ENCODE data around the gene CACFD1.

Gene CACFD1

DNA sequence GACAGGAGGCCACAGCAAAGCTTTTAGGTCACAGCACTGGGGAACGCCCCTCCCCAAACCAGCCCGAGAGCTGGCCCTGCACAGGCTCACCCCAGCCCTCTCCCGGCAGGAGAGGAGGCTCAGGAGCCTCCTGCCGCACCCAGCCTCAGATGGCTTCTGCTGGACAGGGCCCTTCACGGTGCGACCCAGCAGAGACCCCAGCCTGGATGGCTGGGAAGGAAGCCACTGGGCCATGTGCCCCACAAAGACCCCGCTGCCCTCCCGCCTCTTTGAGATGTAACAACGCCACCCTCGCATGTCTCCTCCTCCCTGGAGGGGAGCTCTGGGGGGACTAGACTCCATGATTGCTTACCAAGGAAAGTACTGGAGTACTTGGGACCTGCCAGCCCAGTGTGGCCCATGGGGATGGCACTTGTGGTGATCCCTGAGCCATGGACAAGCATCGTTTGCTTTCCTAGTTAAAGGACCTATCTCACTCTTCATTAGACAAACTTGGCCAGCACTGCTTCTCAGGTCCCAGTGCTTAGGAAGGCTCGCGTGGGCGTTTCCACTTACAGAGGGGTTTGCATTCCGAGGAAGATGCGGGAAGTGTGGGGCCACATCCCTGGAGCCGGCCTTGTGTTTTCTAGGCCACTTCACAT lies 56.0 kb downstream of the CACFD1 start:
- DNase-seq (ENCODE audit: low spot score) (no peak), FAIRE-seq (no peak)

DNA sequence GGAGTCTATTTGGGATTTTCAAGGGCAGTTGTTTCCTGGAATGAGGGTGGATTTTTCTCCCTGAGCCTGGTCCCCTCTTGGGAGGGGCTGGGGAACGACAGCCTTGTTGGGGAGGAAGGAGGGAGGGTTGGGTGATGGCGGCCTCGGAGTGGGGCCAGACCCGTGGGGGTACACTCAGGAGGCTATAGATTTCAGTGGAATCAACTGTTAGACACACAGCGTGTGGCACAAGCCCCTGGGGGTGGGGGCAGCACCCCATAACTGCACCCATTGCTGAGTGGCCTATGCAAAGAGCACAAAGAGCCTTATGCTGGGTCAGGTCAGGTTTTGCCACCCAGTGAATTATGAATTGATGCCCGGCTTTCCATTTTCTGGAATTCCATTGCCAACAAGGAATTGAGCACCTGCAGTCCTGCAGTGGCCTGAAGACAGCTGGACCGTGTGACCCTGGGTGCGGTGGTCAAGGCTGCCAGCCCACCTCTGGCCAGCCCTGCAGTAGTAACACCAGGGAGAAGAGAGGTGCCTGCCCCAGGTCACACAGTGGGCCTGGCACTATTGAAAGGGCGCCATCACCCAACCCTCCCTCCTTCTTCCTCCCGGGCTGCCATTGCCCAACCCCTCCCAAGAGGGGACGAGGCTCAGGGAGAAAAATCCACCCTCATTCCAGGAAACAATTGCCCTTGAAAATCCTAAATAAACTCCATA lies 56.6 kb downstream of the CACFD1 start:
- FAIRE-seq (no peak), DNase-seq (ENCODE audit: low spot score) (no peak)

DNA sequence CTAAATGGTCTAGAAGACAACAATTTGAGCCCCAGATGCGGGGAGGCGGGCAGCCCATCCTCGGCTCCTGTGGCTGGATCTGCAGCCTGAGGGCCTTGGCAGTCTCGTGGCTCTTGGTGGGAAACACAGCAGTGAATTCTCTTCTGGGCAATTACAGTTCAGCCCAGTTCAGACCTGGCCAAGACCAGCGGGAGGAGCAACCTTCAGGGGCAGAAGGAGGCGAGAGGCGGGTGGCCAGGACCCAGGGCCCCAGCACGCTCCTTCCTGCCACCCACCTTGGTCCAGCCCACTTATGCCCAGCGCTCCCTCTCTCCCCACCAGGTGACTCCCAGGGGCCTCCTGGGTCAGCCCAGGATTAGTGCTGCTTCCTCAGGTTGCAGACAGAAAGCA lies 57.2 kb downstream of the CACFD1 start:
- FAIRE-seq = no peak
- no peak for DNase-seq (ENCODE audit: low spot score)

DNA sequence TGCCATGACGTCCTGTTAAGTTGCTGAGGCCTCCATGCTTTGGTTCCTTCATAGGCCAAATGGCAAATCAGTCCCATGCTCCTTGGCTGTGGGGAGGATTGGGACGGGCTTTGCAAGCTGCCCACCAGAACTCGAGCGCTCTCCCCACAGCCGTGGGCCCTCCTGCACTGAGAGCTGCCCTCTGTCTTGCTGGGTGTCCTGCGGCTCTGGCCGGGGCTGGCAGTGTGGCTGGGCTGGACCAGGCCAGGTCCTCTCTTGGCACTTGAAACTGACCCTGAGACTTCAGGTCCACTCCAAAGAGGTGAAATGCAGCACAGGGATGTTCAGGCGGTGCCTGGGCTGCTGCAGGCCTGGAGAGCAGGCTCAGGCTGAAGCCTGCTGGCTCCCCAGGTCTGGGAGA lies 57.9 kb downstream of the CACFD1 start:
- no peak for DNase-seq (ENCODE audit: low spot score)
- FAIRE-seq = no peak

DNA sequence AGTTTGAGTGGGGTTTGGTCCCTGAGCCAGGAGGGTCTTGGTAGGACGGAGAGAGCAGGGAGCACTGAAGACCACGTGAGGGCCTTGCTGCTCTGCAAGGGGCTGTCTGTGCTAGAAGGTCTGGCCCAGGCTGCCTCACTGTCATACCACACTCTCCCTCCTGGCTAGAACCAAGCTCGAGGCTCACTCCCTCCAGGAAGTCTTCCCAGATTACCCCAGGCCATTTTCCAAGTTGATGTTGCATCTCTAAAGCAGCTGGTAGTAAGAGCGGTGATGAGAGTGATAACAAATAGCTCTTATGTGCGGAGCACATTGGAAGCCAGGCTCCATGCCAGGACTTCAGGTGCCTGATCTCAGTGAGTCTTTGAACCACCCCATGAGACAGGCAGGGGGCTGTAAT lies 58.4 kb downstream of the CACFD1 start:
- FAIRE-seq = no peak
- no peak for DNase-seq (ENCODE audit: low spot score)

DNA sequence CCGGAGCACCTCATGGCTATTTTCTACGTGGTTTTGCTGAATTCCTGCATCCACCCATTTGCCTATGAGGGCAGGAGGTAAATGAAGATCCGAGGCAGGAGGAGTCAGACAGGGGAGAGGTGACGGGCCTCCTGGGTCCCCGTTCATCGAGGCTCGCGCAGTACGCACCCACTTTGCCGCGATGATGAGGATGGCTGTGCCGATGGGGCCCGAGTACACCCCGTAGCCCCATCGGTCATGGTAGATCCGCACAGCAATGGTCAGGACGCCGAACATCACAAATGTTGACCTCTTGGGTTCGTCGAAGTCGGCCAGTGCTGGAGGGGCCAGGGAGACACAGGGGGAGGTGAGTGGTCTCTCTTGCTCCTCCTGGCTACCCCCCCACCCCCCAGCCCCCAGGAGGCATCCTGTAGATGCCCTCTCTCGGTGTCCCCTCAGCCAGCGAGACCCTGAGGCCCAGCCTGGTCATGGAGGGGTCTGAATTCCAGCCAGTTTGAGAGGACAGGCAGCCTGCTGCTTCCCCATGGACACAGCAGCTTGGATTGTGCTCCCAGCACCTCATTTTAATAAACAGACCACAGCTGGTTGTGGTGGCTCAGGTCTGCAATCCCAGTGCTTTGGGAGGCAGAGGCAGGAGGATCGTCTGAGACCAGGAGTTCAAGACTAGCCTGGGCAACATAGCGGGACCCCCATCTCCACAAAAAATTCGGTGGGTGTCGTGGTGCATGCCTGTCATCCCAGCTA lies 59.1 kb downstream of the CACFD1 start:
- FAIRE-seq = no peak

DNA sequence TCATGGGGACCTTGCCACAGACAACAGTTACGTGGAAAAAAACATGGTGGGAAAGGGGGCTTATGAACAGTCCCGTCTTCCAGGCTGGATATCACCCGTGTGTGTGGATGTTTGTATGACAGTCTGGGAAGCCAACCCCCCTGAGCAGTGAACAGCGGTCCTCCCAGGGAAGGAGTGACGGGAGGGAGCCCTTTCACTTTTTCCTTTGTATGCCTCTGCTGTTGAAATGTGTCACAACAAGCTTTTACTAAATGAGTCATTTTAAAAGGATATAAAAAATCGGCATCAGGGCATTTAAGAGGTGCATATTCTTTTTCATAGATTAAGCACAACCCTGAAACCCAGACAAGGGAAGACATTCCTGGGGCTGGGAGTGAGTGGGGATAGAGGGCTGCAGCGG lies 59.9 kb downstream of the CACFD1 start:
- FAIRE-seq (no peak), DNase-seq (ENCODE audit: low spot score) (no peak)

More for the DNA sequence above, 59.1 kb downstream of the CACFD1 start:
- DNase-seq (ENCODE audit: low spot score) = no peak

DNA sequence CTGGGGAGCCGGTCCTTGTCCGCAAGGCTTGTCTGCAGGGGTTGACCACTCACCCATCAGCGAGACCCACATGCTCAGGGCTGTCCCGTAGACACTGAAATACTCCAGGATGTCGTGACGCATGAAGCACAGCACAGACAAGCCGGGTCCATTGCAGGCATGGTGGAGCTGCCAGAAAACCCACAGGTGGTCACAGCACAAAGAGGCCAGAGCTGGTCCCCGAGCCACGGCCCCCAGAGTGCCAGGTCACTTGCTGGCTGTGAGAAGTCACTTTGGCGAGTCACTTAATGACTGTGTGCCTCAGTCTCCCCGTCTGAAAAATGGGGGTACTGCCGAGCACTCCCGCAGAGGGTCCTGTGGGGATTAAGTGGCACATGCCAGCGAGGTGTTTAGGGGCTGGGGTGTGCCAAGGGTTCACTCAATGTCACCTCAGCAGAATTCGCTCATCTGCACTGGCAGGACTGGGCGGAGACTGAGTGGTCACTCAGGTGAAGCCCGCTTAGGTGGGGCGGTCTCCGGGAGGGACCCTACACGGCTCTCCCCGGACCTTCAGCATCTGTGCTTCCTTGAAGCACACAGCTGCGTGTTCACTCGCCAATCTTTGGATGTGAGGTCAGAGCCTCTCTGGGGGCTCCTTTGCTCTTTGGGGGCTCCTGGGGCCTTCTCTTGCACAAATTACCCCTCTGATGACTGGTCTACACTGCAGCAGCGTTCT lies 60.5 kb downstream of the CACFD1 start:
- DNase-seq (ENCODE audit: low spot score) (no peak), FAIRE-seq (no peak)

All from urothelium cell line (cell line).